Brain microvascular endothelial cell (primary cell): ENCODE measurements around the gene GOLGA6D.
"Not testable (repeated sequence)": the region's sequence is repeated elsewhere in the genome, so short reads cannot be mapped to it uniquely, and the experiment has no call there.

Source experiments
- DNase-seq: peaks from one replicate; pipeline ENCODE4 v3.0.0-alpha.2; 2020
- H3K27ac ChIP-seq: fragments of 250-450 bp; sonication (Bioruptor Pico); 2 replicates; pipeline ENCODE4 v1.5.1; 2020; ENCODE audit warnings: mild to moderate bottlenecking, moderate library complexity
- H3K27me3 ChIP-seq: fragments of 250-450 bp; sonication (Bioruptor Pico); replicated peaks from 2 replicates; pipeline ENCODE4 v1.5.1; 2020; ENCODE audit warnings: mild to moderate bottlenecking
- H3K36me3 ChIP-seq: fragments of 250-450 bp; sonication (Bioruptor Pico); replicated peaks from 2 replicates; pipeline ENCODE4 v1.5.1; 2020; ENCODE audit warnings: mild to moderate bottlenecking
- H3K4me3 ChIP-seq: 2 replicates; pipeline ENCODE4 v1.5.1; 2011; ENCODE audit warnings: low read depth, mild to moderate bottlenecking, control low read depth, low read length, moderate library complexity
- in situ Hi-C: cut with HindIII; loops from 2 replicates; pipeline ENCODE4 v1.10.0; 2017; ENCODE audit warnings: low sequenced_read_pairs, low pct_ligation_motif_present
- TF ChIP-seq, protein P1 (sequence below): IDR thresholded peaks from 2 replicates; pipeline ENCODE4 v1.5.1; 2011; ENCODE audit warnings: low read depth, mild to moderate bottlenecking, moderate library complexity, low read length, control low read depth, inconsistent platforms; ENCODE audit errors: missing control alignments

The GOLGA6D gene

DNA sequence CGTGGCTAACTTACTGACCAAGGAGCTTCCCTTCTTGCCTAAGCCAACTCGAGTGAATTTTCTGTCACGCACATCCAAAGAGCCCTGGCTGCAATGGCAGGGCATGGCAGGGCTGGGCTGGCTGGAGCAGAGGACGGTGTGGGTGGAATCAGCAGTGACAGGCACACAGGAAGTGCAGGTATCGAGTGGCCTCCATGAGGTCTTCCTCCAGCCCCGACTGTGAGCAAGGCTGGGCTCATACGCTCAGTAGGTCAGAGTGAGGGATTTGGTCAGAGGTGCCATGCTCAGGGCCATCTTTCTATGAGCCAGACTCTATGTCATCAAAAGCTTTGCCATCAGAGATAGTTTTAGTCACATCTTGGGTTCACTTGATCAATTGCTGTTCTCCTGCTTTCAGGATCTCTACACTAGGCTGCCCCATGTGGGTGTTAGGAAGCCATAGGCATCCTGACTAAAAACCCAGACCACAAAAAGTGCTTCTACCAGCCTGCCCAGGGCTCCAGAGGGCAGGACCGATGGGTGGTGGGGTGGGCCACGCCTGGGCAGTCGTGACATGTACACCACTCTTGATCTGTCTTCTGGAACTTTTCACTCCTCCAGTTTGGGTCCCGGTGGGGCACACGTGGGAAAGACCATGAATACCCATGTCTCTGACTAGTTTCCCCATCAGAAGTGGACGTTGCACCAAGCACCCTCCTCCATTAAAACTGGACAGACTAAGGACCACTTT, 30.6 kb downstream of the GOLGA6D start:
- no peak overlapping the region for H3K4me3 ChIP-seq
- H3K27me3 ChIP-seq: no peaks in the 10 kb centered on the region
- no peaks in the 10 kb centered on the region for H3K36me3 ChIP-seq
- H3K27ac ChIP-seq: no peak overlapping the region
- TF ChIP-seq, protein P1, sequence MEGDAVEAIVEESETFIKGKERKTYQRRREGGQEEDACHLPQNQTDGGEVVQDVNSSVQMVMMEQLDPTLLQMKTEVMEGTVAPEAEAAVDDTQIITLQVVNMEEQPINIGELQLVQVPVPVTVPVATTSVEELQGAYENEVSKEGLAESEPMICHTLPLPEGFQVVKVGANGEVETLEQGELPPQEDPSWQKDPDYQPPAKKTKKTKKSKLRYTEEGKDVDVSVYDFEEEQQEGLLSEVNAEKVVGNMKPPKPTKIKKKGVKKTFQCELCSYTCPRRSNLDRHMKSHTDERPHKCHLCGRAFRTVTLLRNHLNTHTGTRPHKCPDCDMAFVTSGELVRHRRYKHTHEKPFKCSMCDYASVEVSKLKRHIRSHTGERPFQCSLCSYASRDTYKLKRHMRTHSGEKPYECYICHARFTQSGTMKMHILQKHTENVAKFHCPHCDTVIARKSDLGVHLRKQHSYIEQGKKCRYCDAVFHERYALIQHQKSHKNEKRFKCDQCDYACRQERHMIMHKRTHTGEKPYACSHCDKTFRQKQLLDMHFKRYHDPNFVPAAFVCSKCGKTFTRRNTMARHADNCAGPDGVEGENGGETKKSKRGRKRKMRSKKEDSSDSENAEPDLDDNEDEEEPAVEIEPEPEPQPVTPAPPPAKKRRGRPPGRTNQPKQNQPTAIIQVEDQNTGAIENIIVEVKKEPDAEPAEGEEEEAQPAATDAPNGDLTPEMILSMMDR: no peak
- no peak for DNase-seq
- in situ Hi-C loops: no loop called here

DNA sequence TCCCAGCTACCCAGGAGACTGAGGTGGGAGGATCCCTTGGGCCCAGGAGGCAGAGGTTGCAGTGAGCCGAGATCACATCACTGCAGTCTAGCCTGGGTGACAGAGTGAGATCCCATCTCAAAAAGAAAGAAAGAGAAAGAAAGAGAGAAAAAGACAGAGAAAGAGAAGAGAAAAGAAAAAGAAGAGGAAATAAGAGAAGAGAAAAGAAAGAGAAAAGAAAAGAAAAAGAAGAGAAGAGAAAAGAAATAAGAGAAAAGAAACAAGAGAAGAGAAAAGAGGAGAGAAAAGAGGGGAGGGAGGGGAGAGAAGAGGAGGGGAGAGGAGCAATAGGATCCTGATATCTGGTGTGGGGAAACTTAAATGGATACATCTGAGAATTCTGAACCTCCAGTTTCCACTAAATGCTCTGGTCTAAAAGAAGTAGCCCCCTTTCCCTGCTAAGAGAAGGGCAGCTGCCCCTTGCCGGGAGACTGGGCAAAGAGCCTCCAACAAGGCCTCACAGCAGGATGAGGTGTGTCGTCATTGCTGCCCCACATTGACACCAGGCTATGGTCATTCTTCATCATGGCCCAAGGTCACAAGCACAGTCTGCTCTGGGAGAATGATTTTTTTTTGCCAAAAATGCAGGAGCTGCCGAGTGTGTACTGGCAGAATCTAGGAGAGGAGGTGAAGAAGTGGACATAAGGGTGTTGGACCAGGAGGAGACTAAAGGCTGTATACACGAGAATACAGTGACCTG, 32.1 kb downstream of the GOLGA6D start:
- no peak for DNase-seq
- H3K36me3 ChIP-seq: no peaks in the 10 kb centered on the region
- H3K27ac ChIP-seq: no peak overlapping the region
- H3K27me3 ChIP-seq: no peaks in the 10 kb centered on the region
- in situ Hi-C loops: no loop called here
- H3K4me3 ChIP-seq: no peak overlapping the region
- TF ChIP-seq, protein P1: no peak

DNA sequence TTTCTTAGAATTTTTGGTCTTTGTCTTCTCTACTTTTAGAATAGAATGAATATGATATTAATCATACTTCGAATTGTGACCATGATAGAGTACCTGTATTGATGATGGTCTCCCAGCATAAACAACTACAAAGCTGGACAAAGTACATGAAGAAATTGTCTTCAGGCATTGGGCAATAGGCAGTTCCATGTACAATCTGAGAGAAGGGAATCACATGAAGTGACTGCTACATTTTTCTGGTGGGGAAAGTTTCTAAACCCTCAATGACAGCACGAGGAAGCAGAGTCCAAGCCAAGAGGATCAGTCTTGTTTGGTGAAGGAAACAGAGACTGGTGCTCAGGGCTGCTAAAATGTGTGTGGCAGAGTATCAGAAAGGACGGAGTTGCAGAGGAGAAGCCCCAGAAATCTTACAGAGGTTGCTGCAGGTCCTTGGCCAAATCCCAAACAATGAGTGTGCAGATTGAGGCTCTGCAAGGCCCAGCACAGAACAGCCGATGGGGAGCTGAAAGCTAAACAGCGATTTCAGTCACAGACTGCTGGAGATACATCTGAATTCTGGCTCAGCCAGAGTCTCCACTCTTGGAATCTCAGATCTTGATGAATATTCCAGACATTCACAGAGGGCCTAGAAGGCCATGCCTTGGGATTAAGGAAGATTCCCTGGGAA, 36.7 kb downstream of the GOLGA6D start:
- H3K4me3 ChIP-seq, in situ Hi-C loops, H3K27ac ChIP-seq, H3K27me3 ChIP-seq, H3K36me3 ChIP-seq, DNase-seq: not testable (repeated sequence)

DNA sequence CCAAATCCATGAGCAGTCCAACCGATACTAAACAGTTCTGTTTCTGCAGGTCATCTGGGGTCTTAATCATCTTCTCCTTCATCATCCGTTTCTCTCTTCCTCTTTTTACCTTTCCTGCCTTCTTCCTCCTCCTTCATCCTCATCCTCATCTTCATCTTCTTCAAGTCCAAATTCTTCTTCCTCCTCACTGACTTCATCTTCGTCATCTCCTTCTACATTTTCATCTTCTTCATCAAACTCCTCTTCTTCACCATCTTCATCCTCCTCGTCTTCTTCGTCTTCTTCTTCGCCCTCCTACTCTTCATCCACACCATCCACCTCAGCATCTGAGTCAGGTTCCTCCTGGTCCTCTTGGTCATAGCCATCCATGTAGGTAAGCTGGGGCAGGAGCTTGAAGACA, 39.1 kb downstream of the GOLGA6D start:
- Histone ChIP-seq H3K4me3 (no peak overlapping the region), H3K27ac (no peak overlapping the region), H3K27me3 (peaks cover 1% of the 10 kb centered on the region), H3K36me3 (no peaks in the 10 kb centered on the region)
- DNase-seq: no peak
- in situ Hi-C loops: no loop called here
- TF ChIP-seq, protein P1: no peak

DNA sequence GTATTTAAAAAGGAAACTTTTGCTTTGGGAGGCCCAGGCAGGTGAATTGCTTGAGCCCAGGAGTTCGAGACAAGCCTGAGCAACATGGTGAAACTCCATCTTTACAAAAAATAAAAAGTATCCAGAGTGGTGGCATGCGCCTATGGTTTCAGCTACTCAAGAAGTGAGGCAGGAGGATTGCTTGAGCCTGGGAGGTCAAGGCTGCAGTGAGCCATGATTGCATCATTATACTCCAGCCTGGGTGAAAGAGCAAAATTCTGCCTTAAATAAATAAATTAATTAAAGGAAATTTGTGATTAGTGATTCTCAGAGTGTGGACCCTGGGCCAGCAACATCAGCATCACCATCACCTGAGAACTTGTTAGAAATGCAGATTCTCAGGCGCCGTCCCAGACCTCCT, 43.3 kb downstream of the GOLGA6D start:
- Histone ChIP-seq H3K36me3 (no peaks in the 10 kb centered on the region), H3K27ac (no peak overlapping the region), H3K27me3 (peaks cover 1% of the 10 kb centered on the region), H3K4me3 (no peak overlapping the region)
- no peak for DNase-seq
- in situ Hi-C loops: no loop called here
- TF ChIP-seq, protein P1: no peak

DNA sequence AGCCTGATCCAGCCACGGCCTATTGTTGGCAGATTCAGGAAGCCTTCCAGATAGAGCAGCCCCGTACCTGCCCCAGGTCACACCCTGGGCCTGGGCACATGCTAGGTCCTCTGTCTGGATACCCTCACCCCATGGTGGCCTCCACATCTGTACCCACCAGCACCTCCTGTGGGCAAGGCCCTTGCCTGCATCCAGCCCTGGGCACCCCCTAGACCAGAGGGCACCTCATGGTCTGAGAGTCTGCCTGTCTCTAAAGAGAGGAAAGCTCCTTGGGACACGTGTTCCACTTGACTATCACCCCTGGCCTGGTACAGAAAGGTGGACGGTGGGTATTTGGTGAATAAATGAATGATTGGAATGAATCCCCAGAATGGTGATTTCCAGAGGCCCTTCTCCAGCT, 44.4 kb downstream of the GOLGA6D start:
- Histone ChIP-seq H3K4me3 (no peak overlapping the region), H3K27ac (no peak overlapping the region), H3K36me3 (no peaks in the 10 kb centered on the region), H3K27me3 (no peaks in the 10 kb centered on the region)
- no peak for DNase-seq
- TF ChIP-seq, protein P1: no peak
- in situ Hi-C loops: no loop called here
